Loucy (cell line): ENCODE measurements around the gene PIN1.

Experiments
- H2AFZ ChIP-seq: fragments of 200-600 bp; sonication (generic); 2 replicates; pipeline ENCODE4 v1.6.0; 2016; ENCODE audit warnings: antibody characterized with exemption, mild to moderate bottlenecking, low read length, moderate library complexity
- H3F3A ChIP-seq: fragments of 200-600 bp; 2 replicates; pipeline ENCODE4 v1.6.0; 2016; ENCODE audit warnings: antibody characterized with exemption, low read depth, mild to moderate bottlenecking
- H3K27me3 ChIP-seq: fragments of 200-600 bp; sonication (generic); 2 replicates; pipeline ENCODE4 v1.6.1; 2014; ENCODE audit warnings: low read length, mild to moderate bottlenecking; ENCODE audit not compliant: insufficient read depth, poor library complexity, severe bottlenecking
- H3K36me3 ChIP-seq: fragments of 200-600 bp; sonication (generic); 2 replicates; pipeline ENCODE4 v1.6.1; 2016; ENCODE audit warnings: low read length; ENCODE audit not compliant: insufficient read depth
- H3K4me1 ChIP-seq: fragments of 200-600 bp; sonication (generic); 2 replicates; pipeline ENCODE4 v1.5.1; 2014; ENCODE audit warnings: low read length, mild to moderate bottlenecking; ENCODE audit not compliant: insufficient read depth, poor library complexity, severe bottlenecking
- H3K4me2 ChIP-seq: fragments of 200-600 bp; sonication (generic); 2 replicates; pipeline ENCODE4 v1.6.0; 2014; ENCODE audit warnings: antibody characterized with exemption, low read length, low read depth, mild to moderate bottlenecking; ENCODE audit not compliant: poor library complexity, severe bottlenecking
- H3K4me3 ChIP-seq: fragments of 200-600 bp; sonication (generic); 2 replicates; pipeline ENCODE4 v1.5.1; 2014; ENCODE audit warnings: low read length, mild to moderate bottlenecking, mixed read lengths; ENCODE audit not compliant: poor library complexity, severe bottlenecking
- H3K79me2 ChIP-seq: fragments of 200-600 bp; sonication (generic); 2 replicates; pipeline ENCODE4 v1.6.1; 2014; ENCODE audit warnings: low read length; ENCODE audit not compliant: insufficient read depth
- H3K9ac ChIP-seq: fragments of 200-600 bp; sonication (generic); 2 replicates; pipeline ENCODE4 v1.6.0; 2014; ENCODE audit warnings: mild to moderate bottlenecking, low read depth, low read length, moderate library complexity; ENCODE audit not compliant: poor library complexity, severe bottlenecking
- H3K9me2 ChIP-seq: fragments of 200-600 bp; sonication (generic); replicated peaks from 2 replicates; pipeline ENCODE4 v1.6.1; 2016; ENCODE audit warnings: low read depth, low read length, mixed read lengths
- H3K9me3 ChIP-seq: fragments of 200-600 bp; sonication (generic); 2 replicates; pipeline ENCODE4 v1.6.1; 2014; ENCODE audit warnings: mild to moderate bottlenecking, antibody characterized with exemption, low read length, low read depth; ENCODE audit not compliant: insufficient read depth
- H4K20me1 ChIP-seq: fragments of 200-600 bp; sonication (generic); 2 replicates; pipeline ENCODE4 v1.6.0; 2014; ENCODE audit warnings: antibody characterized with exemption, low read length, mild to moderate bottlenecking; ENCODE audit not compliant: insufficient read depth, poor library complexity, severe bottlenecking
- EZH2phosphoT487 ChIP-seq: fragments of 200-600 bp; IDR thresholded peaks from 2 replicates; pipeline ENCODE4 v1.6.1; 2018; ENCODE audit warnings: antibody characterized with exemption, mild to moderate bottlenecking, moderate library complexity, borderline replicate concordance
- TF ChIP-seq, protein P1 (sequence below): fragments of 200-600 bp; sonication (generic); conservative IDR thresholded peaks from 2 replicates; pipeline ENCODE4 v1.5.1; 2014; ENCODE audit warnings: mild to moderate bottlenecking, antibody characterized with exemption, low read length

PIN1 gene

DNA sequence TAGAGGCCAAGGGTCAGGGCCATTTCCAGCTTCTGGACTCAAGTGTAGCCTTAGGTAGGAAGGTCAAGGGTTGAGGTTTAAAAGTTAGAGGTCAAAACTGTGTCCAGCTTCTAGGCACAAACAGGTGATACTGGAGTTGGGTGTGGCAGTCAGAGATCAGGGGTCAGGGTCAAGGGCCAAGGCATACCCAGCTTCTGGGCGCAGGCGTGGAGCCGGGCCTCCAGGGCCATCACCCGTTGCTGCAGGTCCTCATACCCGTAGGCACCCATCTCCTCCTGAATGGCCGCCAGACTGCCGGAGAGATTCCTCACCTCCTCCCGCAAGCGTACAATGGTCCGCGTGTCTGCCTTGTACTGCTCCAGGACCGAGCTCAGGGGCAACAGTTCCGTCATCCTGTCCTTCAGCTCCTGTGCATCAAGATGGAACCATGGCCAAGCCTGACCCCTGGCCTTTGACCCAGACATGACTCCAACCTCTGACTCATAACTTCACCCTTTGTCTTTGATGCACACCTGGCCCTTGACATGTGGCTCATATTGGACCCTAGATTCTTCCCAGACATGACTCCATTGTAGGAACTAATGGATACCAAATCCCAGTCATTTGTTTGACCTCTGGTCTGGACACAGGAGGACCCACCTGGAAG lies 22.1 kb downstream of the PIN1 start:
- Histone ChIP-seq H4K20me1 (no peaks in the 10 kb centered on the region), H3F3A (no peaks in the 10 kb centered on the region), H3K9me3 (no peaks in the 10 kb centered on the region), H3K9ac (peak overlapping the region; percentile 16), H3K4me1 (peaks cover 16% of the 10 kb centered on the region), H3K36me3 (no peaks in the 10 kb centered on the region), H3K9me2 (no peaks in the 10 kb centered on the region), H3K4me2 (peak overlapping the region; percentile 58), H2AFZ (no peak overlapping the region), H3K27me3 (no peaks in the 10 kb centered on the region), H3K79me2 (no peaks in the 10 kb centered on the region), H3K4me3 (peak overlapping the region; percentile 35)
- TF ChIP-seq, protein P1, sequence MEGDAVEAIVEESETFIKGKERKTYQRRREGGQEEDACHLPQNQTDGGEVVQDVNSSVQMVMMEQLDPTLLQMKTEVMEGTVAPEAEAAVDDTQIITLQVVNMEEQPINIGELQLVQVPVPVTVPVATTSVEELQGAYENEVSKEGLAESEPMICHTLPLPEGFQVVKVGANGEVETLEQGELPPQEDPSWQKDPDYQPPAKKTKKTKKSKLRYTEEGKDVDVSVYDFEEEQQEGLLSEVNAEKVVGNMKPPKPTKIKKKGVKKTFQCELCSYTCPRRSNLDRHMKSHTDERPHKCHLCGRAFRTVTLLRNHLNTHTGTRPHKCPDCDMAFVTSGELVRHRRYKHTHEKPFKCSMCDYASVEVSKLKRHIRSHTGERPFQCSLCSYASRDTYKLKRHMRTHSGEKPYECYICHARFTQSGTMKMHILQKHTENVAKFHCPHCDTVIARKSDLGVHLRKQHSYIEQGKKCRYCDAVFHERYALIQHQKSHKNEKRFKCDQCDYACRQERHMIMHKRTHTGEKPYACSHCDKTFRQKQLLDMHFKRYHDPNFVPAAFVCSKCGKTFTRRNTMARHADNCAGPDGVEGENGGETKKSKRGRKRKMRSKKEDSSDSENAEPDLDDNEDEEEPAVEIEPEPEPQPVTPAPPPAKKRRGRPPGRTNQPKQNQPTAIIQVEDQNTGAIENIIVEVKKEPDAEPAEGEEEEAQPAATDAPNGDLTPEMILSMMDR = no peak
- no peak for TF ChIP-seq EZH2phosphoT487

DNA sequence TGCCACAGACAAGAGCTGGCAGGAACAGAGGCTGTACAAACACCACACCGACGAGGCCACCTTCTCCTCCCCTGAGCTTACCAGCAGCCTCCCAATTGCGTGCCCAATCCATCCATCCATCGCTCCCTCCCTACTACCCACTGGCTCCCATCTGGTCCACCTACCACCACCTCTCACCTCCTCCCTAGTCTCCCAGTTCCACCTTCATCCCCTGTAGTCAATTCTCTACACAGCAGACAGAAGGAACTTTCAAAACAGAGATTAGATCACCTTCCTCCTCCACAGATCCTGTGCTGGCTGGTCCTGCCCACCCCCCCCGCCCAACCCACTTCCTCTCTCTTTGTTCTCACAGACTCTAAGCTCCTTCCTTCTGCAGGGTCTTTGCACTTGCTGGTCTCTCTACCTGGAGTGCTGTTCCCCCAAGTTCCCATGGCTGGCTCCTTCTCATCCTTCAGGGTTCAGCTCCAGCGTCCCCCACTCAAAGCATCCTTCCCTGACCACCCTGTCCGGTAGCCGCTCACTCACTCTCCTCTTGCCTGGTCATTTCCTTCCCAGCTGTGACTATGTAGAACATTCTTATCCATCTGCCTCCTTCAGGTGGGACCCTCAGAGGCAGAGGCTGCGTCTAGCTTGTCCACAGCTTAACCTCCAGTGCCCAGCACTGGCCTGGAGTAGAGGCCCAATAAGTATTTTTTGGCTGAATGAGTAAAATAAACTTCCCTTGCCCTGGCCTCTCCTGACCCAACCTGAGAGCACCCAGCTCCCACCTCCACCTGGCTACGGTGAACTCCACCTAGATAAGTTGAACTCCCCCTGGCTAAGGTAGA lies 23.0 kb downstream of the PIN1 start:
- no peaks in the 10 kb centered on the region for H3K9me2 ChIP-seq
- H3K9me3 ChIP-seq = no peaks in the 10 kb centered on the region
- H3K9ac ChIP-seq = peak overlapping the region; percentile 43
- H3K4me2 ChIP-seq = peak overlapping the region; percentile 58
- TF ChIP-seq, protein P1 = no peak
- no peak for TF ChIP-seq EZH2phosphoT487
- peak overlapping the region; percentile 54 for H2AFZ ChIP-seq
- H3F3A ChIP-seq = no peaks in the 10 kb centered on the region
- no peaks in the 10 kb centered on the region for H3K36me3 ChIP-seq
- H3K4me1 ChIP-seq = peaks cover 16% of the 10 kb centered on the region
- H3K27me3 ChIP-seq = no peaks in the 10 kb centered on the region
- H4K20me1 ChIP-seq = no peaks in the 10 kb centered on the region
- no peaks in the 10 kb centered on the region for H3K79me2 ChIP-seq
- peak overlapping the region; percentile 35 for H3K4me3 ChIP-seq

DNA sequence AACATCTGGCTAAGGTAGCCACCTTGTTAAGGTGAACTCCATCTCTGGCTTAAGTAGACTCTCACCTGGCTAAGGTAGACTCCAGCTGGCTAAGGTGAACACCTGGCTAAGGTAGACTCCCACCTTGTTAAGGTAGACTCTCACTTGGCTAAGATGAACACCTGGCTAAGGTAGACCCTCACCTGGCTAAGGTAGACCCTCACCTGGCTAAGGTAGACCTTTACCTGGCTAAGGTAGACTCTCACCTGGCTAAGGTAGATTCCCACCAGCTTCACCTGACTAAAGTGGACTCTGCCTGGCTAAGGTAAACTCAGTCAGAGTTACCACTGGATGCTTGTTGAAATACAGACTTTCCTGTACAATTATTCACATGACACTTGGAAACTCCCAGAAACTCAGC lies 23.6 kb downstream of the PIN1 start:
- no peak for TF ChIP-seq EZH2phosphoT487
- TF ChIP-seq, protein P1 = no peak
- H3K4me1 ChIP-seq = peaks cover 16% of the 10 kb centered on the region
- no peak overlapping the region for H3K4me3 ChIP-seq
- no peaks in the 10 kb centered on the region for H3F3A ChIP-seq
- no peak overlapping the region for H3K9ac ChIP-seq
- H2AFZ ChIP-seq = no peak overlapping the region
- H3K9me3 ChIP-seq = no peaks in the 10 kb centered on the region
- no peaks in the 10 kb centered on the region for H3K36me3 ChIP-seq
- H3K9me2 ChIP-seq = no peaks in the 10 kb centered on the region
- H3K27me3 ChIP-seq = no peaks in the 10 kb centered on the region
- H4K20me1 ChIP-seq = no peaks in the 10 kb centered on the region
- H3K79me2 ChIP-seq = no peaks in the 10 kb centered on the region
- H3K4me2 ChIP-seq = peak overlapping the region; percentile 58
